ENCODE data around the gene KRTAP21-2.
"Not testable (repeated sequence)": the region's sequence is repeated elsewhere in the genome, so short reads cannot be mapped to it uniquely, and the experiment has no call there.

Gene KRTAP21-2

GRCh38 chr21:30747159-30747558, at the start of gene KRTAP21-2:
Gene KRTAP21-2, minus strand, starts transcription at chr21:30747259. Its CDS starts 57 bp downstream, at chr21:30747202.
- no peak for DNase-seq

- DNase-seq, result no peak
These were observed 46.7 kb upstream of the KRTAP21-2 start for GRCh38 chr21:30793581-30794314.

GRCh38 chr21:30779249-30779648, 32.2 kb upstream of the KRTAP21-2 start:
- DNase-seq, result no peak

- no peak for DNase-seq
These were observed 22.8 kb upstream of the KRTAP21-2 start for GRCh38 chr21:30769724-30770431.

GRCh38 chr21:30760776-30761175, 13.7 kb upstream of the KRTAP21-2 start:
- DNase-seq, result no peak

GRCh38 chr21:30758306-30758705, 11.2 kb upstream of the KRTAP21-2 start:
- no peak for DNase-seq

GRCh38 chr21:30755328-30755727, 8.3 kb upstream of the KRTAP21-2 start, which contains the start of gene KRTAP21-1:
Gene KRTAP21-1, minus strand, starts transcription at chr21:30755428. Its CDS starts 50 bp downstream, at chr21:30755378.
- not testable (repeated sequence) for DNase-seq

- no peak for DNase-seq
These were observed 6.6 kb downstream of the KRTAP21-2 start for GRCh38 chr21:30740462-30740861.

- no peak for DNase-seq
These were observed 14.0 kb downstream of the KRTAP21-2 start for GRCh38 chr21:30733026-30733425.

- DNase-seq, result no peak
These were observed 20.3 kb downstream of the KRTAP21-2 start for GRCh38 chr21:30726726-30727125.

GRCh38 chr21:30719401-30719800, 27.7 kb downstream of the KRTAP21-2 start:
- no peak for DNase-seq

- no peak for DNase-seq
These were observed 28.7 kb downstream of the KRTAP21-2 start, which contains the start of gene KRTAP21-3 for GRCh38 chr21:30718239-30718909. Gene KRTAP21-3, minus strand, starts transcription at chr21:30718777. Its CDS starts 18 bp downstream, at chr21:30718759.

- DNase-seq, result no peak
These were observed 30.0 kb downstream of the KRTAP21-2 start for GRCh38 chr21:30717105-30717504.

GRCh38 chr21:30714946-30715345, 32.1 kb downstream of the KRTAP21-2 start:
- no peak for DNase-seq

- DNase-seq, result no peak
These were observed 32.6 kb downstream of the KRTAP21-2 start for GRCh38 chr21:30714456-30714855.

GRCh38 chr21:30713766-30714165, 33.3 kb downstream of the KRTAP21-2 start:
- no peak for DNase-seq

- DNase-seq, result no peak
These were observed 36.6 kb downstream of the KRTAP21-2 start for GRCh38 chr21:30710499-30710898.

- no peak for DNase-seq
These were observed 39.6 kb downstream of the KRTAP21-2 start for GRCh38 chr21:30707409-30707808.

All from CD4-positive, alpha-beta T cell treated with Interleukin-15 for 1 hour (primary cell).